IgD-negative memory B cell (primary cell): ENCODE data around the gene PCMT1. TPM values are rescaled to one million over a fixed set of nuclear protein-coding genes. Genes with fewer than 3 reads are reported as not detected.

Source experiments
- polyA plus RNA-seq: library from polyadenylated mRNA; unstranded; fragments of 300-500 nt; fragmentation: Illumina TruSeq; gene quantifications from one replicate; pipeline ENCODE4 v1.2.3, GENCODE V29; 2021

PCMT1 gene
- polyA plus RNA-seq, 1 donor from 2014 or later = 116 TPM

Other genes starting within 250 kb of the PCMT1 start
- 11.1 TPM for gene PPIL4, start 203.7 kb upstream of the PCMT1 start, polyA plus RNA-seq
- 46.7 TPM for gene GINM1, start 183.4 kb upstream of the PCMT1 start, polyA plus RNA-seq
- gene KATNA1, start 101.0 kb upstream of the PCMT1 start, polyA plus RNA-seq = 21.8 TPM
- 12.4 TPM for gene LATS1, start 31.6 kb upstream of the PCMT1 start, polyA plus RNA-seq
- 5.0 TPM for gene NUP43, start 3.2 kb upstream of the PCMT1 start, polyA plus RNA-seq
- 1.7 TPM for gene LRP11, start 114.6 kb downstream of the PCMT1 start, polyA plus RNA-seq
- not detected for gene RAET1E, start 148.4 kb downstream of the PCMT1 start, polyA plus RNA-seq
- gene RAET1G, start 173.4 kb downstream of the PCMT1 start, polyA plus RNA-seq = not detected
- 0.33 TPM for gene ULBP2, start 192.3 kb downstream of the PCMT1 start, polyA plus RNA-seq
- not detected for gene ULBP1, start 214.2 kb downstream of the PCMT1 start, polyA plus RNA-seq